Measurements from ENCODE around the gene CEBPE. TPM values are rescaled to one million over a fixed set of nuclear protein-coding genes. Genes with fewer than 3 reads are reported as not detected.

The CEBPE gene
- total RNA-seq, 1 donor from 2014 or later: under 0.01 TPM

DNA sequence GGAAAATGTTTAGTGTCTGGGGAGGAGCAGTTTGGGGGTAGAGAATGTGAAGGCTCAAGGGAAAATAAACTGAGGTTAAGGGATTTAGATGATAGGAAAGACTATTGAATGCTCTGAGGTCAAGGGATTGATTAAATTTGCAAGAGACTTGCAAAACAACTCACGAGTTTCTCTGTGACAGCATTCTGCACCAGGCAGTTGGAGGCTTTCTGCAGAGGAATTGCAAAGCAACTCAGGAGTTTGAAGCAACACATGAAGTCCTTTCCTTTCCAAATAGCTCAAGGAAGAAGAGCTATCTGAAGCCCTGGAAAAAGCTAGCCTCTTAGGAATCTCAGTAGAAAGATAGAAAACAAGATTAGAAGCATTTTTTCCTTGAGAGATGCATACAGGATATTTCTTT lies 40.5 kb upstream of the CEBPE start:
- H3K27ac ChIP-seq (ENCODE audit: low read depth, low read length): no peak overlapping the region
- H3K27me3 ChIP-seq (ENCODE audit: control insufficient read depth in 3 of 3, insufficient read depth in 3 of 3, low read length in 3 of 3): no peaks in the 10 kb centered on the region
- no peak overlapping the region for H3K4me3 ChIP-seq (ENCODE audit: low read length in 3 of 3)
- peaks cover 21 to 25% (median 24%) of the 10 kb centered on the region in 3 donors for H3K4me1 ChIP-seq (ENCODE audit: control insufficient read depth in 3 of 3, insufficient read depth in 3 of 3, low read length in 3 of 3)
- no peak overlapping the region for H3K9ac ChIP-seq (ENCODE audit: low read depth in 1 of 3, low read length in 3 of 3)
- H3K9me3 ChIP-seq (ENCODE audit: control insufficient read depth in 3 of 3, low read length in 3 of 3): no peaks in the 10 kb centered on the region
- H3K36me3 ChIP-seq (ENCODE audit: control insufficient read depth in 3 of 3, insufficient read depth in 3 of 3, low read length in 3 of 3): peaks cover 3 to 4% (median 4%) of the 10 kb centered on the region in 3 donors

DNA sequence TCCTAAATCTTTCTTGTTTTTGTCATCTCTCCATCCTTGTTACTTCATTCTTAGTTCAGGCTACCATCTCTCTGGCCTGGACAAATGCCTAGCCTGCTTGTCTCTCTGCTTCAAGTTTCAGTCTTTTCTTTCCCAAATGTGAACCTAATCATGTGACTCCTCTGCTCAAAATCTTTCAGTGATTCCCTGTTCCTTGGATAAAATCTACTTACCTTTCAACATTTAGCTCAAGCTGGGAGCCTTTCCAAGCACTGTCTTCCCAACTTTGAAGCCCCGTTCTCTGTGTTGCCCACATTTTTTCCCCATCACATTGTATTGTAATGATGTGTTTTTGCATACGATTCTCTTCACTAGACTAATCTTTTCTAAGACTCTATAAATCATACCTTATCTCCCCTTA lies 39.7 kb upstream of the CEBPE start:
- no peaks in the 10 kb centered on the region for H3K9me3 ChIP-seq (ENCODE audit: control insufficient read depth in 3 of 3, low read length in 3 of 3)
- H3K4me1 ChIP-seq (ENCODE audit: control insufficient read depth in 3 of 3, insufficient read depth in 3 of 3, low read length in 3 of 3): peaks cover 28 to 30% (median 30%) of the 10 kb centered on the region in 3 donors
- no peak overlapping the region for H3K27ac ChIP-seq (ENCODE audit: low read depth, low read length)
- no peaks in the 10 kb centered on the region for H3K27me3 ChIP-seq (ENCODE audit: control insufficient read depth in 3 of 3, insufficient read depth in 3 of 3, low read length in 3 of 3)
- H3K9ac ChIP-seq (ENCODE audit: low read depth in 1 of 3, low read length in 3 of 3): no peak overlapping the region
- no peak overlapping the region for H3K4me3 ChIP-seq (ENCODE audit: low read length in 3 of 3)
- peaks cover 0 to 3% (median 2%) of the 10 kb centered on the region in 3 donors for H3K36me3 ChIP-seq (ENCODE audit: control insufficient read depth in 3 of 3, insufficient read depth in 3 of 3, low read length in 3 of 3)

DNA sequence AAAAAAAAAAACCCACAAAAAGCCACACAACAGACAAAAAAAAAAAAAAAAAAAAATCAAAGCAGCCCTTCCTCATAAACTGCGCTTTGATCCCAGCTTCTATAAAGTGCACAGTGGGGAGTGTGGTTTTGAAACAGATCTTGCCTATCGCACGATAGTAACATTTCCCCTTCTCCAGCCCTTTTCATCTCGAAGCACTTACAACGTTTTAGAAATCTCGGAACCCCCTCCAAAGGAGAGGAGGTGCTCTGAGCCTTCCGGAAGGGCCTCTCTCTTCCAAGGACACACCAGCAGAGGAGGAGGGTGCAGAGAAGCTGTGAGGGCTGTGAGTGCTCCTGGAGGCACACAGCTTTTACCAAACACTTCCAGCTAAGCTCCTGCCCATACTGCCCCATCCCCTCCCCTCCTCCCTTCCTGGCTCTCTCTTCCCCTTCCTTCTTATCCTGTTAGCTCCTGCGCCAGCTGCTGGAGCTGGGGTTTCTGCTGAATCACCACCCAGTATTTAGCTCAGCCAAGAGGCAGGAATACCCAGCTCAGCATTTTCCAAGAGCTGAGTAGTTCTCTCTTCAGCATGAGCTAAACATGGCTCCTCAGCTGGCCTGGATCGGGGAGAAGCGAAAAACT lies 36.0 kb upstream of the CEBPE start:
- H3K4me1 ChIP-seq (ENCODE audit: control insufficient read depth in 3 of 3, insufficient read depth in 3 of 3, low read length in 3 of 3): peaks cover 34 to 54% (median 46%) of the 10 kb centered on the region in 3 donors
- H3K27me3 ChIP-seq (ENCODE audit: control insufficient read depth in 3 of 3, insufficient read depth in 3 of 3, low read length in 3 of 3): no peaks in the 10 kb centered on the region
- H3K9me3 ChIP-seq (ENCODE audit: control insufficient read depth in 3 of 3, low read length in 3 of 3): no peaks in the 10 kb centered on the region
- H3K9ac ChIP-seq (ENCODE audit: low read depth in 1 of 3, low read length in 3 of 3): peak overlapping the region; percentile 81 to 96 (median 88)
- peak overlapping the region; percentile 64 to 85 (median 79) for H3K4me3 ChIP-seq (ENCODE audit: low read length in 3 of 3)
- H3K36me3 ChIP-seq (ENCODE audit: control insufficient read depth in 3 of 3, insufficient read depth in 3 of 3, low read length in 3 of 3): no peaks in the 10 kb centered on the region
- H3K27ac ChIP-seq (ENCODE audit: low read depth, low read length): peak overlapping the region; percentile 91

DNA sequence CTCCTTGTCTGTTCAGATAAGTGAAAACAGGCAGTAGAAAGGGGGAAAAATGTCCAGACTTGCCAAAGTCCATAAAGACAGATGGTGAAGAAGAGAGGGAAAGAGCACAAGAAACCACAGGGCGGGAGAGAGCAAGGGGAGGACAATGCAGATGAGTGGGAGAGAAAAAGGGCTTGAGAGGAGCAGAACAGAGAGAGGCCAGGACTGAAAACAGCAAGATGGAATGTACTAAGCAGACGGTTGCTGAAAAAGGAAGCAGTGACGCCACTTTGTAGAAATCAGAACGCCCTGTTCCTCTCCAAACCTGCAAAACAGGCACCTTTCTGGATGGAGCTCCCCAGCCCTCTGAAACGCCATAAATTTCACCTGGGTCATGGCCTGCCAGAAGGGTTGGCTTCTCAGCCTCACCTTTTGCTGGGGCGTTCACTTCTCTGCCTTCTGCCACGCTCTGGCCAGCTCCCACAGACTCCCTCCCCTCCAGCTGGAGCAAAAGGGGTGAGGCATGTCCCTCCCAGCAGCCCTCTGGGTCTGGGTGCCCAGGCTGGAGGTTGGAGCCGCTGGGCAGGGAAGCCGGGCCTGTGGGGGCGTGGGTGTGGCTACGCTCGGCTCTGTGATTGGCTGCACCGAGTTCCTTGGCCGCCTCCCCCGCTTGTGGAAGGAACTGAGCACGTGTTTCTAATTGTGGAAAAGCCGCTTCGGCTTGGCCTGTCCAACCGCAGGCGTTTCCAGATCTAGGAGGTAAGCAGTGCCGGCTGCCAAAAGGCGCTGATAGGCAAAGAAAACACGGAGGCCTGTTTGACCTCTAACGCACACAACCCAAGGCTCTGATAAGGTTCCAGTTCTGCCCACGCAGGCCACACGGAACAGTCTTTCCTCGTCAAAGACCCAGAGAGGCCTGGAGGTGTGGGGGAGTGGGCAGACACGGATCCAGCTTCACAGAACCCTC lies 35.1 kb upstream of the CEBPE start:
- Histone ChIP-seq H3K4me3 (ENCODE audit: low read length in 3 of 3) (peak overlapping the region; percentile 64 to 85 (median 79)), H3K27me3 (ENCODE audit: control insufficient read depth in 3 of 3, insufficient read depth in 3 of 3, low read length in 3 of 3) (no peaks in the 10 kb centered on the region), H3K36me3 (ENCODE audit: control insufficient read depth in 3 of 3, insufficient read depth in 3 of 3, low read length in 3 of 3) (no peaks in the 10 kb centered on the region)

DNA sequence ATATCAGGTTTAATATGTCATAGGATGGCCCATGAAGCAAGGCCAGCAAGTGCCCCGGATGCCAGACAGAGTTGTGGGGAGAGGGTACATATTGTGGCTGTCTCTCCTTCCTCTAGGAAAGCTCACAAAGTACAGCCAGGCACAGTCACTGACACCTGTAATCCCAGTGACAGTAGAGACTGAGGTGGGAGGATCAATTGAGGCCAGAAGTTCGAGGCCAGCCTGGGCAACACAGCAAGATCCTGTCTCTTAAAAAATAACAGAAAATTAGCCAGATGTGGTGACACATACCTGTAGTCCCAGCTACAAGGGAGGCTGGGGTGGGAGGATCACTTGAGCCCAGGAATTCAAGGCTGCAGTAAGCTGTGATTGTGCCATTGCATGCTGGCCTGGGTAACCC lies 32.3 kb upstream of the CEBPE start:
- peak overlapping the region; percentile 17 for H3K27ac ChIP-seq (ENCODE audit: low read depth, low read length)
- no peak overlapping the region for H3K4me3 ChIP-seq (ENCODE audit: low read length in 3 of 3)
- H3K9ac ChIP-seq (ENCODE audit: low read depth in 1 of 3, low read length in 3 of 3): peak overlapping the region in 1 of 3 donors; percentile 40
- H3K27me3 ChIP-seq (ENCODE audit: control insufficient read depth in 3 of 3, insufficient read depth in 3 of 3, low read length in 3 of 3): no peaks in the 10 kb centered on the region
- peaks cover 56 to 78% (median 72%) of the 10 kb centered on the region in 3 donors for H3K4me1 ChIP-seq (ENCODE audit: control insufficient read depth in 3 of 3, insufficient read depth in 3 of 3, low read length in 3 of 3)
- H3K9me3 ChIP-seq (ENCODE audit: control insufficient read depth in 3 of 3, low read length in 3 of 3): no peaks in the 10 kb centered on the region
- no peaks in the 10 kb centered on the region for H3K36me3 ChIP-seq (ENCODE audit: control insufficient read depth in 3 of 3, insufficient read depth in 3 of 3, low read length in 3 of 3)

More for the DNA sequence above, 35.1 kb upstream of the CEBPE start:
- Histone ChIP-seq H3K9ac (ENCODE audit: low read depth in 1 of 3, low read length in 3 of 3) (peak overlapping the region; percentile 81 to 96 (median 88)), H3K27ac (ENCODE audit: low read depth, low read length) (peak overlapping the region; percentile 91), H3K4me1 (ENCODE audit: control insufficient read depth in 3 of 3, insufficient read depth in 3 of 3, low read length in 3 of 3) (peaks cover 37 to 60% (median 55%) of the 10 kb centered on the region in 3 donors), H3K9me3 (ENCODE audit: control insufficient read depth in 3 of 3, low read length in 3 of 3) (no peaks in the 10 kb centered on the region)

DNA sequence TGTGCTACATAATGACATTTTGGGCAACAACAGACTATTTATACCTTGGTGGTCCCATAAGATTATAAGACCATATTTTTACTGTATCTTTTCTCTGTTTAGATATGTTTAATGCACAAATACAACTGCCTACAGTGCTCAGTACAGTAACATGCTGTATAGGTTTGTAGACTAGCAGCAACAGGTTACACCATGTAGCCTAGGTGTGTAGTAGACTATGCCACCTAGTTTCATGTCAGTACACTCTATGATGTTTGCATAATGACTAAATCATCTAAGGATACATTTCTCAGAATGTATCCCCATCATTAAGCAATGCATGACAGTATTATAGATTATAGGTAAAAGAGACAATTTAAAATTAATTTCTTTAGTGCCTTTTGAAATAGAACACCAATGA lies 30.7 kb upstream of the CEBPE start:
- peaks cover 57 to 80% (median 70%) of the 10 kb centered on the region in 3 donors for H3K4me1 ChIP-seq (ENCODE audit: control insufficient read depth in 3 of 3, insufficient read depth in 3 of 3, low read length in 3 of 3)
- no peaks in the 10 kb centered on the region for H3K27me3 ChIP-seq (ENCODE audit: control insufficient read depth in 3 of 3, insufficient read depth in 3 of 3, low read length in 3 of 3)
- H3K9me3 ChIP-seq (ENCODE audit: control insufficient read depth in 3 of 3, low read length in 3 of 3): no peaks in the 10 kb centered on the region
- H3K36me3 ChIP-seq (ENCODE audit: control insufficient read depth in 3 of 3, insufficient read depth in 3 of 3, low read length in 3 of 3): no peaks in the 10 kb centered on the region
- H3K27ac ChIP-seq (ENCODE audit: low read depth, low read length): peak overlapping the region; percentile 8
- no peak overlapping the region for H3K4me3 ChIP-seq (ENCODE audit: low read length in 3 of 3)
- H3K9ac ChIP-seq (ENCODE audit: low read depth in 1 of 3, low read length in 3 of 3): no peak overlapping the region

DNA sequence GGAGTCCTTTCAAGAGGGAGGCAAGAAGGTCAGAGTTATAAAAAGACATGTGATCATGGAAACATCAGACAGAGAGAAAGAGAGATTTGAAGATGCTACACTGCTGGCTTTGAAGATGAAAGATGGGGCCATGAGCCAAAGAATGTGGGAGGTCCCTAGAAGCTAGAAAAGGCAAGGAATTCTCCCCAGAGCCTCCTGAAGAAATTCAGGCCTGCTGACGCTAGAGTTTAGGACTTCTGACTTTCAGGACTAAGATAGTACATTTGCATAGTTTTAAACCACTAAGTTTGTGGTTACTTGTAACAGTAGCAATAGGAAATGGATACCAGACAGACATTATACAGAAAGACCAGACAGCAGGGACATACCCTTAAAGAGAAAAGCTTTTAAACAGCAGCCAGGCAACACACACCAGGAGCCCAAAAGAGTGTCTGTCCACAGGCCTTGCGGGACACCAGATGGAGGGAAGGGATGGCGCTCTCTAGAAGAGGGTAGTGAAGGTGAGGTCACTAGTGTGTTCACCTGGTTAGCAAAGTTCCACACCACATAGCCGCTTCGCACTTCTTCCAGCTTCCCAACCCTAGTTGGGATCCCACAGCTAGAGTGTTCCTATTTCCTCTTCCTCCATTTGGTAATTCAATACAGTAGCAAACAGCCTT lies 29.7 kb upstream of the CEBPE start:
- H3K4me3 ChIP-seq (ENCODE audit: low read length in 3 of 3): no peak overlapping the region
- H3K9ac ChIP-seq (ENCODE audit: low read depth in 1 of 3, low read length in 3 of 3): no peak overlapping the region
- peak overlapping the region; percentile 8 for H3K27ac ChIP-seq (ENCODE audit: low read depth, low read length)
- no peaks in the 10 kb centered on the region for H3K27me3 ChIP-seq (ENCODE audit: control insufficient read depth in 3 of 3, insufficient read depth in 3 of 3, low read length in 3 of 3)
- peaks cover 52 to 79% (median 70%) of the 10 kb centered on the region in 3 donors for H3K4me1 ChIP-seq (ENCODE audit: control insufficient read depth in 3 of 3, insufficient read depth in 3 of 3, low read length in 3 of 3)
- no peaks in the 10 kb centered on the region for H3K36me3 ChIP-seq (ENCODE audit: control insufficient read depth in 3 of 3, insufficient read depth in 3 of 3, low read length in 3 of 3)
- no peaks in the 10 kb centered on the region for H3K9me3 ChIP-seq (ENCODE audit: control insufficient read depth in 3 of 3, low read length in 3 of 3)

DNA sequence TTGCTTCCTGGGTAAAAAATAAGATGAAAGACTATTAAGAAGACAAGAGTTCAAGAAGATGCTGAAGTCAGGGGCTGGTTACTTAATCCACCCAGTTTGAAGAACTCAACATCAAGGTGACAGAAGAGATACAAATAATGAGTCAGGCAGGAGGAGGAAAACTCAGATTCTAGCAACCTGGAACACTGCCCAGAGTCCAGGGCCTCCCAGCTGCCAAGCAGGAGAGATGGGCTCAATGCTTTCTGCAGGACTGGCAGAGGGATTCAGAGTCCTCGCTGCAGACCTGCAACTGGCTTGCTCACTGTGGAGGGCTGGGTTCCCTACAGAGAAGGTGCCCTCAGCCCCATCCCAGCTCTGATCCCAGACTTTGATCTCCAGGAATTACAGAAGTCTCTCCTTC lies 28.6 kb upstream of the CEBPE start:
- Histone ChIP-seq H3K9me3 (ENCODE audit: control insufficient read depth in 3 of 3, low read length in 3 of 3) (no peaks in the 10 kb centered on the region), H3K27ac (ENCODE audit: low read depth, low read length) (peak overlapping the region; percentile 6), H3K4me1 (ENCODE audit: control insufficient read depth in 3 of 3, insufficient read depth in 3 of 3, low read length in 3 of 3) (peaks cover 47 to 79% (median 65%) of the 10 kb centered on the region in 3 donors), H3K27me3 (ENCODE audit: control insufficient read depth in 3 of 3, insufficient read depth in 3 of 3, low read length in 3 of 3) (no peaks in the 10 kb centered on the region), H3K36me3 (ENCODE audit: control insufficient read depth in 3 of 3, insufficient read depth in 3 of 3, low read length in 3 of 3) (peaks cover 0 to 7% (median 4%) of the 10 kb centered on the region in 3 donors), H3K4me3 (ENCODE audit: low read length in 3 of 3) (no peak overlapping the region), H3K9ac (ENCODE audit: low read depth in 1 of 3, low read length in 3 of 3) (no peak overlapping the region)

DNA sequence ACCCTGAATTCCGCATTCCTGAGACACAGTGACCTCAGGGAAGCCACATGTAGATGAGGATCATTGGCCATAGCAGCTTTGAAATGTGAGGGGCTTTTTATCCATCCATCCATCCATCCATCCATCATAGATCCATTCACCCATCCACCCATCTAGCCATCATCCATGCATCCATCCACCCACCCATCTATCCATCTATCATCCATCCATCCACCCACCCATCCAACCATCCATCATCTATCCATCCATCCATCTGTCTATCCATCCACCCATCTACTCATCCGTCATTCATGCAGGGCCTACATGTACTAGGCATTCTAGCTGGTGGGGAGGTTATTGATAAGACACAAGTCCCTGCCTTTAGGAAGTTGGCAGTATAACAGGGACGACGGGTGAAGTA lies 27.9 kb upstream of the CEBPE start:
- H3K9me3 ChIP-seq (ENCODE audit: control insufficient read depth in 3 of 3, low read length in 3 of 3): no peaks in the 10 kb centered on the region
- no peak overlapping the region for H3K9ac ChIP-seq (ENCODE audit: low read depth in 1 of 3, low read length in 3 of 3)
- peak overlapping the region; percentile 6 for H3K27ac ChIP-seq (ENCODE audit: low read depth, low read length)
- no peak overlapping the region for H3K4me3 ChIP-seq (ENCODE audit: low read length in 3 of 3)
- H3K27me3 ChIP-seq (ENCODE audit: control insufficient read depth in 3 of 3, insufficient read depth in 3 of 3, low read length in 3 of 3): no peaks in the 10 kb centered on the region
- H3K36me3 ChIP-seq (ENCODE audit: control insufficient read depth in 3 of 3, insufficient read depth in 3 of 3, low read length in 3 of 3): peaks cover 0 to 9% (median 6%) of the 10 kb centered on the region in 3 donors
- H3K4me1 ChIP-seq (ENCODE audit: control insufficient read depth in 3 of 3, insufficient read depth in 3 of 3, low read length in 3 of 3): peaks cover 46 to 80% (median 64%) of the 10 kb centered on the region in 3 donors
